GM18909 (cell line): ENCODE results near the gene GHRL.
A peak's percentile ranks its signal among the peaks of the same experiment; 100 is the strongest.

Experiments
- ATAC-seq: cut with Tn5 transposase; IDR thresholded peaks from one replicate; pipeline ENCODE4 v1.9.1; 2021; ENCODE audit warnings: mild to moderate bottlenecking; ENCODE audit not compliant: unreplicated experiment, poor library complexity

Gene GHRL

GRCh38 chr3:10248984-10249748, 43.6 kb downstream of the GHRL start:
- ATAC-seq, result no peak

GRCh38 chr3:10248184-10248983, 44.4 kb downstream of the GHRL start, which contains the start of gene TATDN2:
TATDN2 (plus strand) TSS chr3:10248459; CDS start chr3:10249201, 742 bp downstream.
- ATAC-seq, result peak; percentile 94

GRCh38 chr3:10247679-10248183, 45.0 kb downstream of the GHRL start:
- ATAC-seq, result no peak

- ATAC-seq, result no peak
Observed at GRCh38 chr3:10245081-10245712, 47.5 kb downstream of the GHRL start.

- ATAC-seq, result no peak
Observed at GRCh38 chr3:10244009-10244408, 48.7 kb downstream of the GHRL start.

GRCh38 chr3:10242182-10243065, 50.3 kb downstream of the GHRL start:
- no peak for ATAC-seq

- no peak for ATAC-seq
Observed at GRCh38 chr3:10240799-10241198, 51.9 kb downstream of the GHRL start.

- ATAC-seq, result no peak
Observed at GRCh38 chr3:10238345-10239183, 54.2 kb downstream of the GHRL start.
